HTR-8/SVneo (cell line): ENCODE measurements around the gene SNAPIN.

Experiments used
- DNase-seq: peaks from one replicate; pipeline ENCODE4 v3.0.0; 2011; ENCODE audit warnings: low spot score, mixed read lengths; ENCODE audit not compliant: insufficient read length
- FAIRE-seq: peaks from 2 replicates; lab custom pipeline; 2011; peaks lifted over from hg19 to GRCh38; lab: Jason Lieb, UNC

Gene SNAPIN

DNA sequence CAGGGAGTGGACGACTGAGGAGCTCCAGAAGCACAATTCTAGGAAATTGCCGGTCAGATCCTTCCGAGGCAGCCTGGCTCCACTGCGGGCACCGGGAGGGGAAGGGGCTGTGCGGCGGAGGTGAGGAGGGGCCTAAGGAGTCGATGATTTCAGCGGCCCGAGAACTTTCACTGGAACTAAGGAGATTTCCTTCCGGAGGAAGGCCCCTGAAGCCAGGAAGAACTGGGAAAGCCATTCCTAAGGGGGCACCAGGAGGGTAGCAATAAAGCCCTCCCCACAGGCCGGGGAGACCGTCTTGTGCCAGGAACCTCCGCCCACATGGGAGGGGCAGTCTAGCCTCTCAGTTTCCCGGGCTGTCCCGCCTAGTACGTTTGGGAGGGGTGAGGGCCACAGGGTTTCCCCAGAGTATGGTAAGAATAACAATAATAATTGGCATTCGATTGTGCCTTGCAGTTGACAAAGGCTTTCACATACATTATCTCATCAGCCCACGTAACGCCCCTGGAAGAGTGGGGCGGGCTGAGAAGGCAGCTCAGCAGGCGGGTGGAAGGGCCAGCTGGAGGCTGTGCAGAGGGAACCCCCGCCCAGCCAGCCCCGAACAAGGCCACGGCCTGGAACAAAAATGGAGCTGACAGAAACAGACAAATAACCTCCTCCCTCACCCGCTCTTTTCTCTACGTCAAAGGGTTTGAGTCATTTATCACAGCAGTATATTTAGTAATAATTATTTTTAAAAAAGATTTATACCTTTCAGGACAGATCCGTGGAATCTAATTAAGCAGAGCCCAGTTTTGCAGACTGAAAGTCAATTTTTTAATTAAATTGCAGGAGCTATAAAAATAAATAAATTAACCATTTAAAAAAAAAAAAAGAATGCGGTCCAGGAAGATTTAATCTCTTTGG lies 39.8 kb downstream of the SNAPIN start:
- DNase-seq (no peak), FAIRE-seq (no peak)

DNA sequence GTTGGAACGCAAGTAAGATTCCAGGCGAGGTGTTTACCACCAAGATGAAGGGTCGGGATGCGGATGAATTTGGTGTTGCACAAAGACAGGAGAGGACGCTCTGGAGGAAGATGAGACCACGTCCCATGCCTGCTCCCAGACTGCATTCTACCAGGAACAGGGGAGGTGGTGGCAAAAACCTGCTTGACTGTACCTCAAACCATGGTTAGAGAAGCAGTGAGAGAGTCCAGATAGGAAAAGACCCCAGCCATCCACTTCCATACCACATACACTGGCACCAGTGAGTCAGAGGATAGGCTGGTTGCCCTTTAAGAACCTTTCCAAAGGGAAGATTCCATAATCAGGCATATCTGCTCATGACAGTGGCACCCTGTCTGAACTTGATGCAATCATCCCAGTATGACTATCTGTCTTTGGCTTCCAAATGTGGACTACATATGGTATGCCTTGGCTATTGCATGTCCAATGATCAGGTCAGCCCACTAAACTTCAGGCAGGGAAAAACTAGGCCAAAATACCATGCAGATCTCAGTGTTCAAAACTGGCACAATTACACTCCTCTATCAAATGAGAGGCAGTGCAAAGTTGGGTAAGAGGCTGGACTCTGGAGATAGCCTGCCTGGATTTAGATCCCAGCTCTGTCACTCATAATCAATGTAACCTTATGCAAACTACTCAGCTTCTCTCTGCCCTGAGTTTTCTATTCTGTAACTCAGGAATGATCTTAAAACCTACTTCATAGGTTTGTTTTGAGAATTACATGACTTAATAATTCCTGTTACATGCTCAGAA lies 40.6 kb downstream of the SNAPIN start:
- DNase-seq (peak; percentile 43), FAIRE-seq (no peak)

DNA sequence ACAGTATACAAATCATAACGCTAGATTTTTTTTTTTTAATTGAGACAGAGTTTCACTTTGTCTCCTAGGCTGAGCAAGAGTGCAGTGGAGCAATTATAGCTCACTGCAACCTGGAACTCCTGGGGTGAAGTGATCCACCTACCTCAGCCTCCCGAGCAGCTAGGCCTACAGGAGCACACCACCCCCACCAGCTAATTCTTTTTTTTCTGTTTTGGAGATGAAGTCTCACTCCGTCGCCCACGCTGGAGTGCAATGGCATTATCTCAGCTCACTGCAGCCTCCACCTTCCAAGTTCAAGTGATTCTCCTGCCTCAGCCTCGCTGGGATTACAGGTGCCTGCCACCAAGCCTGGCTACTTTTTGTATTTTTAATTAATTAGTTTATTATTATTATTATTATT lies 41.3 kb downstream of the SNAPIN start:
- DNase-seq (no peak), FAIRE-seq (no peak)

DNA sequence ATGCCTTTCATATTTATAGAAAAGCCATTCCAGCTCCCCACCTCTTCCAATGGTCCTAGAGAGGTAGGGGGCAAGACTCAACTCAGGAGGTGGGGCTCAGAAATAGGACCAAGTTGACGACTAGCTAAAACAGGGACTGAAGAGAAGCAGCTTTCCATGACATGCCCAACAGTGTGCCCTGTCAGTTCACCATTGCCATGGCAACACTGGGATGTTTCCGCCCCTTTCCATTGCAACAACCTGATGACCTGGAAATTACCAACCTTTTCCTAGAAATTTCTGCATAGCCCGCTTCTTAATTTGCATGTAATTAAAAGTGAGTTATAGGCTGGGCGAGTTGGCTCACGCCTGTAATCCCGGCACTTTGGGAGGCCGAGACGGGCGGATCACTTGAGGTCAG lies 47.0 kb downstream of the SNAPIN start:
- FAIRE-seq: no peak

DNA sequence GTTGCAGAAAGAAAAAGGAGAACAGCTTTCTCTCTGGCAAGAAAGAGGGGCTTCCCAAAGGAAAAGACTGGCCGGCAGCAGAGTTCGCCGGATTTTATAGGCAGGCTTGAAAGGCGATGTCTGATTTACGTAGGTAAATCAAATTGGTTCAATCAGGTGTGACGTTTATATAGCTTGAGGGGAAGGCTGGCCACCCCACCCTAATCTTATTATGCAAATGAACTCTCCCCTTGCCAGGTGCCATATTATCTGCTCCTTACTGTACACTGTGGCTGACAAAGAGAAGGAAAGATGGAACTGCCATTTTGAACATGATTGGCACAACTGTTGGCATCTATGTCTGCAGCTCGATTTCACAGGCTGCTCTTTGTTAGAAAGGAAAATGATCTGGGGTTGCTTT lies 52.5 kb downstream of the SNAPIN start:
- FAIRE-seq (no peak), DNase-seq (no peak)

More for the DNA sequence above, 47.0 kb downstream of the SNAPIN start:
- DNase-seq: no peak
